GM12878 (cell line): ENCODE results near the gene RAP1A. TPM values are rescaled to one million over a fixed set of nuclear protein-coding genes. Genes with fewer than 3 reads are reported as not detected.

Source experiments
- ATAC-seq: fragments of 200-7000 bp; cut with Tn5 transposase; 3 replicates; pipeline ENCODE4 v1.9.1; 2020; ENCODE audit warnings: mild to moderate bottlenecking, moderate library complexity
- BruUV-seq: library from RNA; stranded (reverse); fragments of 400-500 nt; replicated peaks from 2 replicates; lab custom pipeline; 2021; lab: Mats Ljungman, UMichigan
- CTCF ChIA-PET: fragments of 300-600 bp; sonication (Branson Sonifier 250); formaldehyde crosslinking; extraction: SDS; loops from one replicate; lab custom pipeline; 2021; ENCODE audit warnings: inconsistent platforms; lab: Yijun Ruan, JAX
- POLR2A ChIA-PET: fragments of 350-600 bp; formaldehyde crosslinking; extraction: SDS; loops from one replicate; lab custom pipeline; 2021; ENCODE audit warnings: inconsistent platforms; lab: Charles Lee
- RAD21 ChIA-PET: fragments of 300-600 bp; sonication (Branson Sonifier 250); formaldehyde crosslinking; loops from one replicate; lab custom pipeline; 2023; ENCODE audit warnings: antibody characterized with exemption; ENCODE audit not compliant: unreplicated experiment; lab: Charles Lee
- SMC1A ChIA-PET: fragments of 300-600 bp; sonication (Branson Sonifier 250); formaldehyde crosslinking; loops from one replicate; lab custom pipeline; 2023; ENCODE audit not compliant: unreplicated experiment, uncharacterized antibody; lab: Charles Lee
- DNase-seq: peaks from one replicate; pipeline ENCODE4 v3.0.0-alpha.2; 2011; ENCODE audit warnings: low read depth, low spot score
- FAIRE-seq: peaks from 3 replicates; lab custom pipeline; 2011; peaks lifted over from hg19 to GRCh38; lab: Jason Lieb, UNC
- H2AFZ ChIP-seq: 2 replicates; pipeline ENCODE4 v1.6.0; 2011; ENCODE audit warnings: low read depth, low read length, control low read depth; ENCODE audit not compliant: control insufficient read depth
- H3K27ac ChIP-seq: 2 replicates; pipeline ENCODE4 v1.5.1; 2011; ENCODE audit warnings: control low read depth; ENCODE audit not compliant: control insufficient read depth, insufficient read depth
- H3K27me3 ChIP-seq, 2 experiments: replicated peaks in 1 of 2; 2 replicates each; pipeline versions ENCODE4 v1.6.0 to v1.6.1; 2011; ENCODE audit warnings: low read length in 1 of 2; ENCODE audit not compliant: control insufficient read depth in 2 of 2, insufficient read depth in 2 of 2
- H3K36me3 ChIP-seq, 2 experiments: 2 replicates each; pipeline ENCODE4 v1.5.1; 2011; ENCODE audit warnings: low read length in 1 of 2; ENCODE audit not compliant: control insufficient read depth in 2 of 2, insufficient read depth in 2 of 2
- H3K4me1 ChIP-seq: 2 replicates; pipeline ENCODE4 v1.6.1; 2011; ENCODE audit warnings: mild to moderate bottlenecking, low read length, moderate library complexity, mixed read lengths; ENCODE audit not compliant: control insufficient read depth, insufficient read depth
- H3K4me2 ChIP-seq: 2 replicates; pipeline ENCODE4 v1.6.0; 2011; ENCODE audit warnings: control low read depth; ENCODE audit not compliant: control insufficient read depth, insufficient read depth
- H3K4me3 ChIP-seq: fragments of 200-600 bp; sonication (generic); 2 replicates; pipeline ENCODE4 v1.5.1; 2016
- H3K79me2 ChIP-seq: 2 replicates; pipeline ENCODE4 v1.6.0; 2011; ENCODE audit warnings: low read length; ENCODE audit not compliant: control insufficient read depth, insufficient read depth
- H3K9ac ChIP-seq: 2 replicates; pipeline ENCODE4 v1.8.0; 2011; ENCODE audit warnings: low read length, control low read depth, mixed read lengths; ENCODE audit not compliant: control insufficient read depth, insufficient read depth
- H3K9me3 ChIP-seq: replicated peaks from 3 replicates; pipeline ENCODE4 v1.5.1; 2011; ENCODE audit warnings: mild to moderate bottlenecking, low read length; ENCODE audit not compliant: control insufficient read depth, insufficient read depth
- H4K20me1 ChIP-seq: 2 replicates; pipeline ENCODE4 v1.6.0; 2011; ENCODE audit not compliant: control insufficient read depth, insufficient read depth
- ATF7 ChIP-seq: fragments of 450-650 bp; IDR thresholded peaks from 2 replicates; pipeline ENCODE4 v1.6.1; 2016; ENCODE audit warnings: low read depth, mild to moderate bottlenecking
- CEBPZ ChIP-seq: fragments of 150-350 bp; IDR thresholded peaks from 2 replicates; pipeline ENCODE4 v1.6.1; 2016; ENCODE audit warnings: low read depth, low read length
- KLF5 ChIP-seq: fragments of 450-650 bp; IDR thresholded peaks from 2 replicates; pipeline ENCODE4 v1.6.1; 2014; ENCODE audit warnings: mild to moderate bottlenecking; ENCODE audit not compliant: partially characterized antibody
- LARP7 ChIP-seq: fragments of 450-650 bp; IDR thresholded peaks from 2 replicates; pipeline ENCODE4 v1.6.1; 2017; ENCODE audit warnings: mild to moderate bottlenecking
- MEF2B ChIP-seq: fragments of 450-650 bp; IDR thresholded peaks from 2 replicates; pipeline ENCODE4 v1.6.1; 2018; ENCODE audit warnings: mild to moderate bottlenecking, moderate library complexity; ENCODE audit not compliant: partially characterized antibody, poor library complexity, severe bottlenecking
- MXI1 ChIP-seq: fragments of 150-350 bp; IDR thresholded peaks from 2 replicates; pipeline ENCODE4 v1.6.1; 2011; ENCODE audit warnings: low read depth, mild to moderate bottlenecking, inconsistent platforms, low read length, improper control_type of control experiment
- NBN ChIP-seq: fragments of 450-650 bp; IDR thresholded peaks from 2 replicates; pipeline ENCODE4 v1.6.1; 2016
- RUNX3 ChIP-seq: IDR thresholded peaks from 2 replicates; pipeline ENCODE4 v1.6.1; 2012; ENCODE audit warnings: low read length, inconsistent platforms
- SKIL ChIP-seq: fragments of 450-650 bp; IDR thresholded peaks from 2 replicates; pipeline ENCODE4 v1.6.1; 2017; ENCODE audit warnings: mild to moderate bottlenecking, low read depth, inconsistent platforms; ENCODE audit not compliant: poor library complexity, severe bottlenecking
- SMAD5 ChIP-seq: IDR thresholded peaks from 2 replicates; pipeline ENCODE4 v1.6.1; 2016; ENCODE audit warnings: antibody characterized with exemption, low read depth
- TARDBP ChIP-seq: IDR thresholded peaks from 2 replicates; pipeline ENCODE4 v1.6.1; 2016; ENCODE audit warnings: borderline replicate concordance
- ZBTB4 ChIP-seq: fragments of 450-650 bp; formaldehyde crosslinking; IDR thresholded peaks from 2 replicates; pipeline ENCODE4 v1.4.0; 2022; ENCODE audit warnings: mild to moderate bottlenecking, moderate library complexity
- ZNF622 ChIP-seq: fragments of 450-650 bp; IDR thresholded peaks from 2 replicates; pipeline ENCODE4 v1.6.1; 2017; ENCODE audit warnings: mild to moderate bottlenecking, inconsistent platforms
- WGBS: methylation state at CpG from one replicate; pipeline ENCODE4 v1.1.6; 2016; ENCODE audit warnings: low lambda C conversion rate; ENCODE audit not compliant: insufficient replicate concordance, insufficient coverage; ENCODE audit errors: missing lambda C conversion rate; 5-methylcytosine and 5-hydroxymethylcytosine counted together
- in situ Hi-C: fragments of 300-500 bp; cut with MboI; formaldehyde crosslinking; loops from 9 replicates; pipeline ENCODE4 v1.14.3; 2018; ENCODE audit warnings: mixed read lengths
- intact Hi-C: fragments of 100-400 bp; cut with micrococcal nuclease; formaldehyde crosslinking; loops from one replicate; pipeline ENCODE4 v1.14.2; 2022; ENCODE audit not compliant: unreplicated experiment
- polyA plus RNA-seq, 11 experiments: library from polyadenylated mRNA; depleted of rRNA in 4 of 11; unstranded in 6 of 11; stranded (reverse) in 5 of 11; fragments of >200 nt; fragmentation: Nextera tagmentation in 4 of 11; fragmentation: Illumina TruSeq in 1 of 11; extraction: Ambion mirVana in 4 of 11; extraction: Trizol in 1 of 11; gene quantifications; 1 replicate in 1 of 11; 2 replicates in 10 of 11; pipeline versions ENCODE4 v1.2.1 to v1.2.3, GENCODE V29; 2011 to 2016; ENCODE audit warnings: inconsistent platforms in 2 of 11, missing spikeins in 2 of 11, low read depth in 1 of 11
- total RNA-seq, 4 experiments: library from RNA; depleted of rRNA in 3 of 4; stranded (reverse); fragments of >200 nt in 3 of 4; fragmentation: Illumina TruSeq in 1 of 4; extraction: Trizol in 1 of 4; gene quantifications; 2 replicates each; pipeline versions ENCODE4 v1.2.1 to v1.2.3, GENCODE V29; 2013 to 2021

RAP1A gene
- total and polyA plus RNA-seq, 10 of the 15 experiments (the other 5 are each of a cell fraction or from before 2014, with no cell fraction given): 38.4 to 213 (median 86.0) TPM

GRCh38 chr1:111751906-111752575 lies 132.5 kb downstream of the RAP1A start (continued):
- TF ChIP-seq CEBPZ: no peak
- TF ChIP-seq LARP7: no peak
- no peak for TF ChIP-seq MXI1
- no peak for TF ChIP-seq TARDBP

DNA sequence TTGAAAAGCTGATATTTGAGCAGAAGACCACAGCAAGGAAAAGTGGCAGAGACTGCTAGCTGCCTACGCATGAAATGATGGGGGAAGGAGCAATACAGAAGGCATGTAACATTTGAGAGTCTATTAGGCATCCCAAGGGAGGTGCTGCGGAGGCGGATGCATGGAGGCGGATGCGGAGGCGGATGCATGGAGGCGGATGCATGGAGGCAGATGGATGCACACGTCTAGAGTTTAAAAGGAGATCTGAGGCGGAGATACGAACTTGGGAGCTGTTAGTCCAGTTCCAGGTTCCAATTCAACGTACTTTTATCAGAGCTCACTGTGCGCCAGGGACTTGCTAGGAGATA lies 135.4 kb downstream of the RAP1A start:
- 0 out of 4 replicates have a peak, but pooled peaks cover 0 to 5% of the 10 kb centered on the region in 2 experiments for H3K36me3 ChIP-seq
- H3K9ac ChIP-seq: peak overlapping the region; percentile 82
- H2AFZ ChIP-seq: peak overlapping the region; percentile 78
- H3K27me3 ChIP-seq: no peaks in the 10 kb centered on the region
- ChIA-PET RAD21 (interaction anchor here (0.6 to 7.7 kb wide), 23 partner anchors 9 to 1200 kb away, joined by 3 to 68 read pairs (median 4); partner anchors contain the start of genes ADORA3, INKA2 and TMIGD3), SMC1A (interaction anchor here (0.7 to 12.9 kb wide), 22 partner anchors 9 to 302 kb away, joined by 3 to 123 read pairs (median 4); partner anchors contain the start of gene INKA2), CTCF (interaction anchor here (0.7 to 6.7 kb wide), 33 partner anchors 9 to 724 kb away, joined by 3 to 72 read pairs (median 4); partner anchors contain the start of genes ADORA3, INKA2 and TMIGD3), POLR2A (interaction anchor here (0.5 to 1.9 kb wide), 8 partner anchors 9 to 457 kb away, joined by 3 to 10 read pairs (median 4); partner anchors contain the start of gene INKA2)
- TSS peak; percentile 85 for BruUV-seq
- peak overlapping the region; percentile 88 for H3K4me3 ChIP-seq
- H4K20me1 ChIP-seq: no peaks in the 10 kb centered on the region
- FAIRE-seq (peak; percentile 76), DNase-seq (no peak), ATAC-seq (peak; percentile 19)
- in situ Hi-C loops: loop anchor here (5.0 to 10.0 kb wide), 2 partner anchors 250 to 878 kb away; partner anchors contain the start of genes ADORA3 and TMIGD3
- WGBS: 3% methylated on average over 12 of the region's 12 CpGs
- no peaks in the 10 kb centered on the region for H3K9me3 ChIP-seq
- peak overlapping the region; percentile 87 for H3K27ac ChIP-seq
- H3K4me1 ChIP-seq: peaks cover 3% of the 10 kb centered on the region; the same call in 1 of the 2 replicates
- intact Hi-C loops: loop anchor here (1.0 to 10.0 kb wide), 6 partner anchors 16 to 610 kb away; partner anchors contain the start of genes ATP5PB, CEPT1, DRAM2 and INKA2
- H3K4me2 ChIP-seq: peak overlapping the region; percentile 25
- peaks cover 37% of the 10 kb centered on the region for H3K79me2 ChIP-seq
- TF ChIP-seq ZBTB4 (no peak), RUNX3 (no peak), ATF7 (peak; percentile 8; the same call in 1 of the 2 replicates), ZNF622 (no peak), SKIL (no peak), KLF5 (no peak), SMAD5 (no peak), NBN (no peak), MEF2B (peak; percentile 36)
